ENCODE data around the gene BLMH.
"Not testable (repeated sequence)": the region's sequence is repeated elsewhere in the genome, so short reads cannot be mapped to it uniquely, and the experiment has no call there.

The BLMH gene

GRCh38 chr17:30209930-30210329 is 81.8 kb downstream of the BLMH start:
- no peak for DNase-seq (ENCODE audit: low read depth in 1 of 2, low spot score in 1 of 2)

- no peak for DNase-seq (ENCODE audit: low read depth in 1 of 2, low spot score in 1 of 2)
Observed at GRCh38 chr17:30208214-30208613, 83.5 kb downstream of the BLMH start.

DNA sequence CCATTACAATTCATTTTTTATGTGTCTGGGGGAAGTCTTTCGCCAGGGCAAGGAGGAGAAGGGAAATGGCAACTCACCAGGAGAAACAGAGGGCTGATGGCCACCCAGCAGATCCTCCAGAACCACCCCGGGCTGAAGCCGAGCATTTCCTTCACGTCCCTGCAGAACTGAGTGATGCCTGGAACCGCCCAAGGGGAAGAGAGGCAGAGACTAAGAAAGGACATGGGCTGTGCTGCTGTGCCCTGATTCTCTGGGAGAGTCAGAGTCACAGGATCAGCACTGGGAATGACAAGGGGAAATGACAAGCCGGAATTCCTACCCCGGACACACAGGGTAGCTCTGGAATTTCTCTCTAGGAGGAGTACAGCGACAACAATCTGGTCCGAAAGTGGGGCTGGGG is 84.1 kb downstream of the BLMH start:
- no peak for DNase-seq (ENCODE audit: low read depth in 1 of 2, low spot score in 1 of 2)

GRCh38 chr17:30203471-30203981 is 88.2 kb downstream of the BLMH start:
- DNase-seq (ENCODE audit: low read depth in 1 of 2, low spot score in 1 of 2): no peak

DNA sequence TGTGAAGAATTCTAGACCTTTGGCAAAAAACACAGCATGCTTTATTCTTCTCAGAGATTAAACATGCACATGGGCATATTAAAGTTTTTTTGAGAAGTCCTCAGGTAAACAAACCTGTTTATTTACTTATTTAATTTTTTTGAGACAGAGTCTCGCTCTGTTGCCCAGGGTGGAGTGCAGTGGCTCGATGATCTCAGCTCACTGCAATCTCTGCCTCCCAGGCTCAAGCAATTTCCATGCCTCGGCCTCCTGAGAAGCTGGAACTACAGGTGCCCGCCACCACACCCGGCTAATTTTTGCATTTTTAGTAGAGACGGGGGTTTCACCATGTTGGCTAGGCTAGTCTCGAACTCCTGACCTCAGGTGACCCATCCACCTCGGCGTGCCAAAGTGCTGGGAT is 91.1 kb downstream of the BLMH start:
- DNase-seq (ENCODE audit: low read depth in 1 of 2, low spot score in 1 of 2): not testable (repeated sequence)

DNA sequence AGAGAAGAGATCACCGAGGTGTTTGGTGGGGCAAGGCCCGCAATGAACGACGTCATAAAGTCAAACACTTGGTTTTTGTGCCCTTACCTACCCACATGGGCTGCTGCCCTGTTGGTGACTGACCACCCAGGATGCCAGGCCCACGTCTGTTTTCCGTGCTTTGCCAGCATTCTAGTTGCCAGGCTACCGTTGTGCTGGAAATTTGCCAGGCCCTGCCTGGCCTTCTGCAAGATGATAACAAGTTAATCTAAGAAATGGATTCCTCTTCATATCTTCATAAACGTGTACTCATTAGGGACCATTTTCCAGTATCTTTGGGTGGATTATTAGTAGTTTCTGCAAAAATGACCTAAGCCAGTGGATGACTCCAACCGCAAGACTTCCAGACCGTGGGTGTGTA is 91.6 kb downstream of the BLMH start:
- DNase-seq (ENCODE audit: low read depth in 1 of 2, low spot score in 1 of 2): no peak

- DNase-seq (ENCODE audit: low read depth in 1 of 2, low spot score in 1 of 2): no peak
Observed at GRCh38 chr17:30199600-30199999, 92.1 kb downstream of the BLMH start.
